SK-N-SH treated with all-trans-retinoic acid at 6 μM for 48 hours (cell line): Measurements from ENCODE around the gene SLX4IP.

Experiments
- ATAC-seq: fragments of 200-7000 bp; cut with Tn5 transposase; 3 replicates; pipeline ENCODE4 v1.9.1; 2020; ENCODE audit warnings: mild to moderate bottlenecking, moderate library complexity
- ARNTL ChIP-seq: fragments of 450-650 bp; formaldehyde crosslinking; IDR thresholded peaks from 2 replicates; pipeline ENCODE4 v1.5.0; 2020; ENCODE audit warnings: low read depth, mild to moderate bottlenecking, moderate library complexity, borderline replicate concordance
- BACH2 ChIP-seq: fragments of 250-450 bp; sonication (Bioruptor Pico); IDR thresholded peaks from 2 replicates; pipeline ENCODE4 v1.9.0; 2021; ENCODE audit warnings: mild to moderate bottlenecking, borderline replicate concordance
- CSDC2 ChIP-seq: fragments of 250-450 bp; sonication (Bioruptor Pico); IDR thresholded peaks from 2 replicates; pipeline ENCODE4 v1.5.0; 2020; ENCODE audit warnings: mild to moderate bottlenecking, moderate library complexity
- ESRRG ChIP-seq: fragments of 250-450 bp; sonication (Bioruptor Pico); IDR thresholded peaks from 2 replicates; pipeline ENCODE4 v1.6.1; 2021; ENCODE audit warnings: mild to moderate bottlenecking
- GLIS3 ChIP-seq: fragments of 250-450 bp; sonication (Bioruptor Pico); IDR thresholded peaks from 2 replicates; pipeline ENCODE4 v1.5.0; 2020; ENCODE audit warnings: mild to moderate bottlenecking, moderate library complexity
- PPARA ChIP-seq: fragments of 250-450 bp; sonication (Bioruptor Pico); IDR thresholded peaks from 2 replicates; pipeline ENCODE4 v1.5.0; 2020; ENCODE audit warnings: mild to moderate bottlenecking, borderline replicate concordance
- RARB ChIP-seq: fragments of 250-450 bp; sonication (Bioruptor Pico); IDR thresholded peaks from 2 replicates; pipeline ENCODE4 v1.8.0; 2021; ENCODE audit warnings: mild to moderate bottlenecking, moderate library complexity
- SNAI2 ChIP-seq: fragments of 250-450 bp; sonication (Bioruptor Pico); IDR thresholded peaks from 2 replicates; pipeline ENCODE4 v1.5.0; 2020; ENCODE audit warnings: mild to moderate bottlenecking, moderate library complexity
- TCF4 ChIP-seq: fragments of 250-450 bp; sonication (Bioruptor Pico); IDR thresholded peaks from 2 replicates; pipeline ENCODE4 v1.8.0; 2021; ENCODE audit warnings: mild to moderate bottlenecking, moderate library complexity, borderline replicate concordance
- TOX ChIP-seq: fragments of 250-450 bp; sonication (Bioruptor Pico); IDR thresholded peaks from 2 replicates; pipeline ENCODE4 v1.8.0; 2021; ENCODE audit warnings: mild to moderate bottlenecking, moderate library complexity, borderline replicate concordance
- TSHZ2 ChIP-seq: fragments of 250-450 bp; sonication (Bioruptor Pico); IDR thresholded peaks from 2 replicates; pipeline ENCODE4 v1.5.0; 2020; ENCODE audit warnings: mild to moderate bottlenecking, moderate library complexity
- ZFP3 ChIP-seq: fragments of 250-450 bp; sonication (Bioruptor Pico); IDR thresholded peaks from 2 replicates; pipeline ENCODE4 v1.5.0; 2020; ENCODE audit warnings: mild to moderate bottlenecking, moderate library complexity
- ZFP30 ChIP-seq: fragments of 450-650 bp; formaldehyde crosslinking; IDR thresholded peaks from 2 replicates; pipeline ENCODE4 v1.5.0; 2022; ENCODE audit warnings: mild to moderate bottlenecking, moderate library complexity
- ZNF565 ChIP-seq: fragments of 450-650 bp; formaldehyde crosslinking; conservative IDR thresholded peaks from 2 replicates; pipeline ENCODE4 v1.5.0; 2020; ENCODE audit warnings: low read depth, mild to moderate bottlenecking, moderate library complexity
- ZNF70 ChIP-seq: fragments of 450-650 bp; formaldehyde crosslinking; IDR thresholded peaks from 2 replicates; pipeline ENCODE4 v1.5.0; 2020; ENCODE audit warnings: mild to moderate bottlenecking, moderate library complexity
- ZNF8 ChIP-seq: fragments of 450-650 bp; formaldehyde crosslinking; IDR thresholded peaks from 2 replicates; pipeline ENCODE4 v1.5.0; 2020; ENCODE audit warnings: mild to moderate bottlenecking, moderate library complexity
- TF ChIP-seq, protein P1 (sequence below): fragments of 250-450 bp; sonication (Bioruptor Pico); IDR thresholded peaks from 2 replicates; pipeline ENCODE4 v1.8.0; 2021; ENCODE audit warnings: low read depth, mild to moderate bottlenecking, moderate library complexity, borderline replicate concordance
- TF ChIP-seq, protein P2 (sequence below): fragments of 250-450 bp; sonication (Bioruptor Pico); IDR thresholded peaks from 2 replicates; pipeline ENCODE4 v1.5.1; 2021; ENCODE audit warnings: mild to moderate bottlenecking, moderate library complexity
- TF ChIP-seq, protein P3 (sequence below): fragments of 250-450 bp; sonication (Bioruptor Pico); IDR thresholded peaks from 2 replicates; pipeline ENCODE4 v1.5.1; 2020; ENCODE audit warnings: low read depth, mild to moderate bottlenecking, moderate library complexity

The SLX4IP gene

GRCh38 chr20:10672624-10673127, 237.6 kb downstream of the SLX4IP start:
- peak; percentile 43 for ATAC-seq
- TF ChIP-seq ZNF565 (CRISPR knock-in tag) (no peak), BACH2 (no peak), CSDC2 (CRISPR knock-in tag) (no peak), ZNF8 (CRISPR knock-in tag) (no peak), TOX (CRISPR knock-in tag) (no peak), ZNF70 (CRISPR knock-in tag) (no peak), ZFP3 (CRISPR knock-in tag) (no peak), ESRRG (no peak), ZFP30 (no peak), SNAI2 (CRISPR knock-in tag) (no peak), GLIS3 (CRISPR knock-in tag) (no peak), PPARA (CRISPR knock-in tag) (no peak), TSHZ2 (CRISPR knock-in tag) (no peak), ARNTL (CRISPR knock-in tag) (no peak), TCF4 (CRISPR knock-in tag) (no peak), RARB (CRISPR knock-in tag) (no peak)
- TF ChIP-seq, protein P1, sequence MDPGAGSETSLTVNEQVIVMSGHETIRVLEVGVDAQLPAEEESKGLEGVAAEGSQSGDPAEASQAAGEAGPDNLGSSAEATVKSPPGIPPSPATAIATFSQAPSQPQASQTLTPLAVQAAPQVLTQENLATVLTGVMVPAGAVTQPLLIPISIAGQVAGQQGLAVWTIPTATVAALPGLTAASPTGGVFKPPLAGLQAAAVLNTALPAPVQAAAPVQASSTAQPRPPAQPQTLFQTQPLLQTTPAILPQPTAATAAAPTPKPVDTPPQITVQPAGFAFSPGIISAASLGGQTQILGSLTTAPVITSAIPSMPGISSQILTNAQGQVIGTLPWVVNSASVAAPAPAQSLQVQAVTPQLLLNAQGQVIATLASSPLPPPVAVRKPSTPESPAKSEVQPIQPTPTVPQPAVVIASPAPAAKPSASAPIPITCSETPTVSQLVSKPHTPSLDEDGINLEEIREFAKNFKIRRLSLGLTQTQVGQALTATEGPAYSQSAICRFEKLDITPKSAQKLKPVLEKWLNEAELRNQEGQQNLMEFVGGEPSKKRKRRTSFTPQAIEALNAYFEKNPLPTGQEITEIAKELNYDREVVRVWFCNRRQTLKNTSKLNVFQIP (CRISPR knock-in tag), result no peak
- TF ChIP-seq, protein P2, sequence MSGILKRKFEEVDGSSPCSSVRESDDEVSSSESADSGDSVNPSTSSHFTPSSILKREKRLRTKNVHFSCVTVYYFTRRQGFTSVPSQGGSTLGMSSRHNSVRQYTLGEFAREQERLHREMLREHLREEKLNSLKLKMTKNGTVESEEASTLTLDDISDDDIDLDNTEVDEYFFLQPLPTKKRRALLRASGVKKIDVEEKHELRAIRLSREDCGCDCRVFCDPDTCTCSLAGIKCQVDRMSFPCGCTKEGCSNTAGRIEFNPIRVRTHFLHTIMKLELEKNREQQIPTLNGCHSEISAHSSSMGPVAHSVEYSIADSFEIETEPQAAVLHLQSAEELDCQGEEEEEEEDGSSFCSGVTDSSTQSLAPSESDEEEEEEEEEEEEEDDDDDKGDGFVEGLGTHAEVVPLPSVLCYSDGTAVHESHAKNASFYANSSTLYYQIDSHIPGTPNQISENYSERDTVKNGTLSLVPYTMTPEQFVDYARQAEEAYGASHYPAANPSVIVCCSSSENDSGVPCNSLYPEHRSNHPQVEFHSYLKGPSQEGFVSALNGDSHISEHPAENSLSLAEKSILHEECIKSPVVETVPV (CRISPR knock-in tag), result no peak
- TF ChIP-seq, protein P3, sequence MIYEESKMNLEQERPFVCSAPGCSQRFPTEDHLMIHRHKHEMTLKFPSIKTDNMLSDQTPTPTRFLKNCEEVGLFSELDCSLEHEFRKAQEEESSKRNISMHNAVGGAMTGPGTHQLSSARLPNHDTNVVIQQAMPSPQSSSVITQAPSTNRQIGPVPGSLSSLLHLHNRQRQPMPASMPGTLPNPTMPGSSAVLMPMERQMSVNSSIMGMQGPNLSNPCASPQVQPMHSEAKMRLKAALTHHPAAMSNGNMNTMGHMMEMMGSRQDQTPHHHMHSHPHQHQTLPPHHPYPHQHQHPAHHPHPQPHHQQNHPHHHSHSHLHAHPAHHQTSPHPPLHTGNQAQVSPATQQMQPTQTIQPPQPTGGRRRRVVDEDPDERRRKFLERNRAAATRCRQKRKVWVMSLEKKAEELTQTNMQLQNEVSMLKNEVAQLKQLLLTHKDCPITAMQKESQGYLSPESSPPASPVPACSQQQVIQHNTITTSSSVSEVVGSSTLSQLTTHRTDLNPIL (CRISPR knock-in tag), result no peak

- no peak for TF ChIP-seq TCF4 (CRISPR knock-in tag)
- peak; percentile 3 for ATAC-seq
Measured at GRCh38 chr20:10673176-10673841, 238.2 kb downstream of the SLX4IP start.

DNA sequence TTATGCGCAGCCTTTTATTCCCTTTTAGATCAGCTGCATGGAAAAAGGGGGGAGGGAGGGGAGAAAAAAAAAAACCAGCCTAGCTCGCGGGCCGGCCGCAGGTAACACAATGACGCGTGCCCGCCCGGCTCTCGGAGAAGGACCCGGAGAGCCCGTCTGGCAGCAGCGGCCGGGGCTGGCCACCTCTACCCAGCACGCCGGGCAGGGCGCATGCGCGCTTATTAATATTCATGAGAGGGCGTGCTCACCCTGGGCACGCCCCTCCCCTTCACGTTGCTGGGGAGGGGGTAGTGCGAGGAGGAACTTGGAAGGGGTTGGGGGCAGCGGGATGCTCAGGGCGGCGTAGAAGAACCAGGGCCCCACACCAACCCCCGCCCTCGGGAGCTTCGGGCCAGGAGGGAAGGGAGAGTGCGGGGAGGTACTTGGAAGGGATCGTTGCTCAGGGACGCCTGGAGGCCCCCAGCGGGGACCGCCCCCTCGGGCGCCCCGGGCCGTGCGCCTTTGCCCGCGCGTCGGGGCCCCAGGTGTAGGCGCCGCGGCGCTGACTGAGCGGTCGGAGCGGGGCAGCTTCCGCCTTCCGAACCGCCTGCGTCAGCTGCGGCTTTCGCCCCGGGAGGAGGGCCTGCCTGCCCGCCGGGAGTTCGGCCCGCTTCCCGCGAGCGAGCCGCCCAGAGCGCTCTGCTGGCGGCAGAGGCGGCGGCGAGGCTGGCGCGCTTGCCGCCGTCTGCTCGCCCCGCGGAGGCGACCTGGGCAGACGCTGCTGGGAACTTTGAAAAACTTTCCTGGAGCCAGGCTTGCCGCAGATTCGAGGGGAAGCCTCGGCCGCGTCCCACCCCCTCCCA, 239.0 kb downstream of the SLX4IP start, which contains the start of gene JAG1:
Gene JAG1 (minus strand): TSS at position 158 of the 842 bp plus-strand sequence. CDS start 469 bp downstream, outside the sequence.
- peak; percentile 70 for ATAC-seq
- TF ChIP-seq, protein P2 (CRISPR knock-in tag), result no peak
- peak; percentile 30; the same call in 1 of the 2 replicates for TF ChIP-seq ZFP3 (CRISPR knock-in tag)
